Ovary (tissue), 9 donors: Measurements from ENCODE around the gene ANKRD33B. TPM values are rescaled to one million over a fixed set of nuclear protein-coding genes. Genes with fewer than 3 reads are reported as not detected.

Source experiments
- DNase-seq, 5 donors: peaks; one replicate each; pipeline ENCODE4 v3.0.0-alpha.2; 2019 to 2020
- H3K27ac ChIP-seq, 2 donors: fragments of 200-600 bp; one replicate each; pipeline versions ENCODE4 v1.5.1 to v1.8.0; 2019 to 2022
- H3K27me3 ChIP-seq: fragments of 200-600 bp; one replicate; pipeline ENCODE4 v1.8.0; 2022
- H3K36me3 ChIP-seq: fragments of 200-600 bp; sonication (generic); one replicate; pipeline ENCODE4 v1.5.1; 2019
- H3K4me1 ChIP-seq: one replicate; pipeline ENCODE4 v1.8.1; 2013; ENCODE audit warnings: mild to moderate bottlenecking, moderate library complexity; ENCODE audit not compliant: insufficient read depth
- H3K4me3 ChIP-seq: fragments of 200-600 bp; sonication (generic); one replicate; pipeline ENCODE4 v1.5.1; 2017
- H3K9me3 ChIP-seq, 2 donors: fragments of 200-600 bp in 1 of 2; sonication (generic) in 1 of 2; one replicate each; pipeline versions ENCODE4 v1.5.1 to v1.8.1; 2013 to 2019; ENCODE audit warnings: mild to moderate bottlenecking in 1 of 2, moderate library complexity in 1 of 2
- CTCF ChIP-seq, 3 donors: fragments of 450-650 bp in 2 of 3; fragments of 200-600 bp in 1 of 3; IDR thresholded peaks; one replicate each; pipeline versions ENCODE4 v1.5.1 to v1.8.0; 2016 to 2022; ENCODE audit warnings: antibody characterized with exemption in 3 of 3, mild to moderate bottlenecking in 1 of 3
- EP300 ChIP-seq: sonication (generic); formaldehyde crosslinking; IDR thresholded peaks from one replicate; pipeline ENCODE4 v1.6.1; 2017; ENCODE audit warnings: antibody characterized with exemption
- POLR2A ChIP-seq: fragments of 450-650 bp; IDR thresholded peaks from one replicate; pipeline ENCODE4 v1.6.1; 2017; ENCODE audit warnings: antibody characterized with exemption, mild to moderate bottlenecking, moderate library complexity
- WGBS, 3 donors: extraction: QIAGEN DNeasy Blood & Tissue Kit in 1 of 3; methylation state at CpG; one replicate each; pipeline versions ENCODE4 v1.1.5 to v1.1.7; 2013 to 2017; 5-methylcytosine and 5-hydroxymethylcytosine counted together
- intact Hi-C, 4 donors: fragments of 100-400 bp; cut with DNase I; formaldehyde crosslinking; loops; one replicate each; pipeline versions ENCODE4 v1.11.0 to v1.15.1; 2022 to 2023
- polyA plus RNA-seq, 2 donors: library from polyadenylated mRNA; stranded (reverse); fragments of 200-250 nt in 1 of 2; fragments of 350-450 nt in 1 of 2; fragmentation: Illumina TruSeq in 1 of 2; extraction: RNeasy Lipid Tissue Mini Kit (QIAGEN cat#74804) in 1 of 2; gene quantifications; one replicate each; pipeline ENCODE4 v1.2.3, GENCODE V29; 2013 to 2014
- total RNA-seq, 7 donors: library from RNA; depleted of rRNA in 2 of 7; stranded (reverse); fragments of >200 nt in 2 of 7; fragmentation: NEBNext Ultra II Directional in 3 of 7; extraction: Animal tissue kit (Norgen Biotek cat#: 25700) in 3 of 7; gene quantifications; one replicate each; pipeline versions ENCODE4 v1.1.0 to v1.2.4, GENCODE V29; 2016 to 2023
- donor health status: DM: no; HTN: no; CAD: no; lungs with moderate emphysema.
- donor health status: DM: no; HTN: no; CAD: no.
- donor health status: Bipolar disorder and iron deficiency.
- donor health status: DM: yes; HTN: yes; CAD: no.
- donor health status: DM: no; HTN: no; CAD: no.
- donor health status: DM: yes; HTN: yes; CAD: no.

The ANKRD33B gene
- total and polyA plus RNA-seq, 9 donors = 0.65 to 13.3 (median 1.9) TPM

- 88 to 94% (median 89%) methylated on average over 22 of the region's 22 CpGs for WGBS, 3 donors
- Histone ChIP-seq H3K4me1 (no peaks in the 10 kb centered on the region), H3K27ac (no peak overlapping the region), H3K4me3 (no peak overlapping the region), H3K9me3 (no peaks in the 10 kb centered on the region), H3K27me3 (no peaks in the 10 kb centered on the region), H3K36me3 (no peaks in the 10 kb centered on the region)
- intact Hi-C loops = no loop called here
- no peak for DNase-seq
- TF ChIP-seq POLR2A (no peak), CTCF (IDR thresholded peaks at IDR 0.05) (no peak), EP300 (no peak)
Measured at GRCh38 chr5:10681731-10682679, 118.1 kb downstream of the ANKRD33B start.

DNA sequence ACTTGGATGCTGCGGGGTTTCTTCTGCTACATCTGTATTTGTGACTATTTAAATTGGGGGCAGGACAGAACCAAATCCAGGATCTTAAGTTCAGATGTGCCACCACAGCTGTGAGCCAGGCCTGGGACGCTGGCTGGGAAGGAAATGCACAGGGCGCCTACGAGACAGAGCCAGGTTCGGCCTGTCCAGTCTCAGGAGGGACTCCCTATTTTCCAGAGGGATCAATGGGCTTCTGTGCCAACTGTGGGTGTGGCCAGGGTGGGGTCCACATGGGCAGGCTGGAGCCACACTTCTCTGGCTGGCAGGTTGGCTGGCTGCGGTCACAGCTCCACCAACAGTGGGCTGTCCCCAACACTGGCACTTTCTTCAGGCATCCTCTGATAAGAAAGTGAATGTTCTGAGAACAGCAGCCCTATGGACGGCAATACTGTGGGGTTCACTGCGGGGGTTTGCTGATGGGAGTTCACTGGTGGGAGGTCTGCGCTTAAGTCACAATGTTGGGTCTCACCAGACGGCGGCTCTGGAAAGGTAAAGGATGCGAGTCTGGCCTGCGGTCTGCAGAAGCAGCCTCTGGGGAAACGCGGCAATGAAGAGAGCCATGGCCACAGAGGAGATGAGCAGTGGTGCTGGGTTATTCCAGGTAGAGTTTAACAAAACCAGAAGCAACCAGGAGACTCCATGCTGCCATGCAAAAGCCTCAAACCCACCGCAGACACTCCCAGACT, 119.1 kb downstream of the ANKRD33B start:
- no peak for DNase-seq
- H3K27ac ChIP-seq = no peak overlapping the region
- intact Hi-C loops = no loop called here
- H3K4me1 ChIP-seq = no peaks in the 10 kb centered on the region
- H3K27me3 ChIP-seq = no peaks in the 10 kb centered on the region
- no peaks in the 10 kb centered on the region for H3K9me3 ChIP-seq
- 94 to 97% (median 95%) methylated on average over 16 of the region's 16 CpGs for WGBS, 3 donors
- no peaks in the 10 kb centered on the region for H3K36me3 ChIP-seq
- no peak overlapping the region for H3K4me3 ChIP-seq
- no peak for TF ChIP-seq POLR2A
- TF ChIP-seq EP300 = no peak
- no peak for TF ChIP-seq CTCF (IDR thresholded peaks at IDR 0.05)

DNA sequence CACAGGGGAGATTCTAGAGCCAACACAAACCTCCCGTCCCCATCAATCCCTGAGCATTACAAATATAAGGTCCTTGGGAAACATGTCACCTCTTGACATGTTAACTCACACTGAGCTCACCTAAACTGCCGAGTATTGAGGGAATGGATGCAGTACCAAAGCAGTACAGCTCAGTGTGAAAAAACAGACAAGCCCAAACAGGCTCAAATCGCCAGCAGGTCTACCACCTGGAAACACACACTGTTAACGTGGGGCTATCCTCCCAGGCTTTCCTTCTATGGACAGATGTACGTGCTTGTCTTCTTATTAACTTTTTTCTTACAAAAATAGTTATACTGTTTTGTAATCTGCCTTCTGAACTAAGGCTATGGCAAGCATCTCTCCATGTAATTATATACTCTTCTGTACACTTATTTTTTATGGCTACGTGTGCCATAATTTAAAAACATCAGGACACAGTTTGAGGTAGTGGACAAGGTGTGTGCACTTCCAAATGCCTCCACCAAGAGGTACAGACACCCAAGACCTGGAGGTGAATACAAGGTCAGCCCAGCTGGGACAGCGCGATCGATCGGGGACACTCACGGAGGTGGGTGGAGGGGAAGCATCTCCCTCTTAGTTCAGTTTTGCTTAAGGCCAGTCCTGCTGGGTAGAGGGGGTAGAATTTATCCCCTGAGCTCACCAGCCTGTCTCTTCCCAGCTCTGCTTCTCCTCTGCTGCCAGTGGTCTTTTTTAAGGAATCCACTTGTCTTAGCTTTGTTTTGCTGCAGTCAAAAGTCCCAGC, 120.6 kb downstream of the ANKRD33B start:
- 90 to 95% (median 91%) methylated on average over 11 of the region's 11 CpGs for WGBS, 3 donors
- Histone ChIP-seq H3K27me3 (no peaks in the 10 kb centered on the region), H3K9me3 (no peaks in the 10 kb centered on the region), H3K27ac (no peak overlapping the region), H3K4me1 (no peaks in the 10 kb centered on the region), H3K4me3 (no peak overlapping the region), H3K36me3 (no peaks in the 10 kb centered on the region)
- TF ChIP-seq POLR2A = no peak
- no peak for TF ChIP-seq CTCF (IDR thresholded peaks at IDR 0.05)
- TF ChIP-seq EP300 = no peak
- no peak for DNase-seq
- intact Hi-C loops = no loop called here

DNA sequence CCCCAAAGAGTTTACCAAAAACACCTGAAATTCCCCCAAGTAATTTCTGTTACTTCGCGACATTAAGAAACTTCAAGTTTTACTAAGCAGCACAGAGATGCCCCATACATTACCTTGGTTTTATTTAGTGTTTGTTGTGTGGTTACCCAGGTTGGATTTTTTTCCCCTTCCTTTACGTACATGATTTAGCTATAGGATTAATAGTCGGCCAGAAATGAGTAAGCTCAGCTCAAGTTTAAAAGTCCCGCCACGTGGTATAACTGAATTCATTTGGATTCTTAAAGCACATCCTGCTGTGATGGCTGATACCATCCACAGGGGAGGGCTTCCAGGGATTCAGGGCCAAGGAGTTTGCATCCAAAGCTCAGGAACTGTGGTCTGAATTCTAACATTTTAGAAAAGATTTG, 121.2 kb downstream of the ANKRD33B start:
- DNase-seq = no peak
- H3K9me3 ChIP-seq = no peaks in the 10 kb centered on the region
- 85 to 87% (median 86%) methylated on average over 6 of the region's 6 CpGs for WGBS, 3 donors
- no peaks in the 10 kb centered on the region for H3K27me3 ChIP-seq
- no peak overlapping the region for H3K4me3 ChIP-seq
- H3K36me3 ChIP-seq = no peaks in the 10 kb centered on the region
- TF ChIP-seq EP300 (no peak), POLR2A (no peak), CTCF (IDR thresholded peaks at IDR 0.05) (no peak)
- H3K27ac ChIP-seq = no peak overlapping the region
- intact Hi-C loops = no loop called here
- H3K4me1 ChIP-seq = no peaks in the 10 kb centered on the region
